ENCODE results near the gene PREX1.

Gene PREX1

GRCh38 chr20:48694381-48694865 is 133.4 kb downstream of the PREX1 start:
- DNase-seq: no peak

- no peak for DNase-seq
Measured at GRCh38 chr20:48691523-48691922, 136.3 kb downstream of the PREX1 start.

- DNase-seq: no peak
Measured at GRCh38 chr20:48690888-48691287, 136.9 kb downstream of the PREX1 start.

- DNase-seq: no peak
Measured at GRCh38 chr20:48689874-48690571, 137.8 kb downstream of the PREX1 start.

- no peak for DNase-seq
Measured at GRCh38 chr20:48689388-48689787, 138.4 kb downstream of the PREX1 start.

- no peak for DNase-seq
Measured at GRCh38 chr20:48688579-48688978, 139.2 kb downstream of the PREX1 start.

- DNase-seq: no peak
Measured at GRCh38 chr20:48687117-48687800, 140.5 kb downstream of the PREX1 start.

- no peak for DNase-seq
Measured at GRCh38 chr20:48686238-48687116, 141.3 kb downstream of the PREX1 start.

- no peak for DNase-seq
Measured at GRCh38 chr20:48685300-48685699, 142.5 kb downstream of the PREX1 start.

- no peak for DNase-seq
Measured at GRCh38 chr20:48684501-48685041, 143.2 kb downstream of the PREX1 start.

- no peak for DNase-seq
Measured at GRCh38 chr20:48683467-48684175, 144.2 kb downstream of the PREX1 start.

- DNase-seq: peak; percentile 94
Measured at GRCh38 chr20:48682529-48683363, 145.1 kb downstream of the PREX1 start.

- no peak for DNase-seq
Measured at GRCh38 chr20:48681873-48682426, 145.8 kb downstream of the PREX1 start.

- no peak for DNase-seq
Measured at GRCh38 chr20:48681201-48681872, 146.5 kb downstream of the PREX1 start.

GRCh38 chr20:48680650-48681049 is 147.1 kb downstream of the PREX1 start:
- DNase-seq: no peak

GRCh38 chr20:48679599-48679998 is 148.2 kb downstream of the PREX1 start:
- no peak for DNase-seq

- DNase-seq: no peak
Measured at GRCh38 chr20:48679011-48679410, 148.8 kb downstream of the PREX1 start.

GRCh38 chr20:48678421-48678820 is 149.4 kb downstream of the PREX1 start:
- DNase-seq: no peak

GRCh38 chr20:48676795-48677460 is 150.9 kb downstream of the PREX1 start:
- DNase-seq: no peak

- no peak for DNase-seq
Measured at GRCh38 chr20:48676125-48676524, 151.7 kb downstream of the PREX1 start.
